H1 (cell line): ENCODE measurements around the gene NT5DC3. TPM values are rescaled to one million over a fixed set of nuclear protein-coding genes. Genes with fewer than 3 reads are reported as not detected.

ENCODE experiments used
- CEBPB ChIP-seq: IDR thresholded peaks from 2 replicates; pipeline ENCODE4 v1.6.1; 2012; ENCODE audit warnings: low read depth, low read length
- EP300 ChIP-seq, 2 experiments: IDR thresholded peaks; 1 replicate in 1 of 2; 2 replicates in 1 of 2; pipeline ENCODE4 v1.6.1; 2011 to 2012; ENCODE audit warnings: low read depth in 2 of 2, low read length in 2 of 2, mild to moderate bottlenecking in 2 of 2, borderline replicate concordance in 1 of 2, inconsistent platforms in 1 of 2, moderate library complexity in 1 of 2
- EZH2 ChIP-seq: fragments of 200-600 bp; sonication (generic); IDR thresholded peaks from 2 replicates; pipeline ENCODE4 v1.7.1; 2012; ENCODE audit warnings: low read depth, mild to moderate bottlenecking, moderate library complexity, low read length, inconsistent platforms; ENCODE audit not compliant: severe bottlenecking
- JUN ChIP-seq: IDR thresholded peaks from 2 replicates; pipeline ENCODE4 v1.6.1; 2011; ENCODE audit warnings: low read depth, mild to moderate bottlenecking, improper control_type of control experiment, low read length
- SP4 ChIP-seq: IDR thresholded peaks from 2 replicates; pipeline ENCODE4 v1.6.1; 2012; ENCODE audit warnings: low read length, inconsistent platforms
- SUZ12 ChIP-seq: fragments of 200-600 bp; sonication (generic); IDR thresholded peaks from 2 replicates; pipeline ENCODE4 v1.6.1; 2012; ENCODE audit warnings: mild to moderate bottlenecking, inconsistent platforms, low read length, moderate library complexity, mixed read lengths
- TEAD4 ChIP-seq: IDR thresholded peaks from 2 replicates; pipeline ENCODE4 v1.6.1; 2012; ENCODE audit warnings: low read depth, low read length, inconsistent platforms, mixed read lengths
- YY1 ChIP-seq: IDR thresholded peaks from 2 replicates; pipeline ENCODE4 v1.6.1; 2011; ENCODE audit warnings: low read depth, mild to moderate bottlenecking, low read length
- polyA plus RNA-seq, 7 experiments: library from polyadenylated mRNA; depleted of rRNA in 3 of 7; stranded (reverse) in 5 of 7; unstranded in 2 of 7; fragments of >200 nt in 5 of 7; fragments of 200-250 nt in 2 of 7; gene quantifications; 1 replicate in 5 of 7; 2 replicates in 1 of 7; 4 replicates in 1 of 7; pipeline versions ENCODE4 v1.2.1 to v1.2.3, GENCODE V29; 2011 to 2013; ENCODE audit warnings: missing spikeins in 2 of 7, mixed read lengths in 2 of 7
- total RNA-seq: library from RNA; stranded (reverse); fragmentation: NEBNext Ultra II Directional; extraction: Animal tissue kit (Norgen Biotek cat#: 25700); gene quantifications from 2 replicates; pipeline ENCODE4 v1.2.1, GENCODE V29; 2021
- TF ChIP-seq, protein P1 (sequence below): IDR thresholded peaks from 2 replicates; pipeline ENCODE4 v1.6.1; 2012; ENCODE audit warnings: inconsistent platforms
- TF ChIP-seq, protein P2 (sequence below): fragments of 300-600 bp; sonication (generic); IDR thresholded peaks from 2 replicates; pipeline ENCODE4 v1.7.1; 2012; ENCODE audit warnings: low read length, moderate library complexity, mild to moderate bottlenecking, inconsistent platforms; ENCODE audit not compliant: insufficient replicate concordance

The NT5DC3 gene
- total and polyA plus RNA-seq, 2 of the 8 experiments (the other 6 are each of a cell fraction or from before 2014, with no cell fraction given), result 5.4 to 14.8 TPM

DNA sequence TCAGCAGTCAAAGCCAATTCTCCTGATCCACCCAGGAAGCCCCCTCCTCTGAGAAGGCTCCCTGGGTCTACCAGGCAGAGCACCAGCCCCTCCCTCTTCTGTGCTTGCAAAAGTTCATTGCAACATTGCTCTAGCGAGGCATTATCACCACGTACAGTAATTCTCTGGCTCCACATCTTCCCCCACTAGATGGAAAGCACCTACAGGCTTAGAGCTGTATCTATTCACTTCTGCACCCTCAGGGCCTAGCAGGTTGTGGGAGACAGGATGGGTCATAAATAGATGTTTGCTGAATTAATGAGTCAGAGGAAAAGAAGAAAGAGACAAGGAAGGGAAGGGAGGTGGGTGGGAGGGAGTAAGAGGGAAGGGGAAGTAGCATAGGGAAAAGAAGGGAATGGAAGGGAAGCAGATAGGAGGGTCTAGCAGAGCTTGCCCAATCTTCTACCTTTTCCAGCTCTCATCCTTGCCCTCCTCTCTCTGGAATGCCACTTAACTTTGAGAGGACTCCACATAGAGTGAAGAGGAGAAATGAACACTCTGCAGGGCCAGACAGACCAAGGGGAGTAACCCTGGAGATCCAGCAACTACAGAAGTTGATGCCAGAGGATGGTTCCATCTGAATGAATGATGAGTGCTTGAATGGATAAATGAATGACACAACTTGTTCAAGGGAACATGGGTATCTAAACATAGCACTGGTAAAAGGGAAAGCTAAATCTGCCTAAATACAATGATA, 42.0 kb upstream of the NT5DC3 start (continued):
- no peak for TF ChIP-seq EP300 (IDR thresholded peaks at IDR 0.05; ENCODE audit: borderline replicate concordance in 1 of 2, low read depth in 2 of 2, low read length in 2 of 2)
- TF ChIP-seq JUN, result no peak
- TF ChIP-seq, protein P1, sequence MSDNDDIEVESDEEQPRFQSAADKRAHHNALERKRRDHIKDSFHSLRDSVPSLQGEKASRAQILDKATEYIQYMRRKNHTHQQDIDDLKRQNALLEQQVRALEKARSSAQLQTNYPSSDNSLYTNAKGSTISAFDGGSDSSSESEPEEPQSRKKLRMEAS, result no peak
- no peak for TF ChIP-seq SUZ12
- TF ChIP-seq TEAD4, result no peak
- no peak for TF ChIP-seq YY1
- no peak for TF ChIP-seq SP4
- no peak for TF ChIP-seq CEBPB
- TF ChIP-seq, protein P2, sequence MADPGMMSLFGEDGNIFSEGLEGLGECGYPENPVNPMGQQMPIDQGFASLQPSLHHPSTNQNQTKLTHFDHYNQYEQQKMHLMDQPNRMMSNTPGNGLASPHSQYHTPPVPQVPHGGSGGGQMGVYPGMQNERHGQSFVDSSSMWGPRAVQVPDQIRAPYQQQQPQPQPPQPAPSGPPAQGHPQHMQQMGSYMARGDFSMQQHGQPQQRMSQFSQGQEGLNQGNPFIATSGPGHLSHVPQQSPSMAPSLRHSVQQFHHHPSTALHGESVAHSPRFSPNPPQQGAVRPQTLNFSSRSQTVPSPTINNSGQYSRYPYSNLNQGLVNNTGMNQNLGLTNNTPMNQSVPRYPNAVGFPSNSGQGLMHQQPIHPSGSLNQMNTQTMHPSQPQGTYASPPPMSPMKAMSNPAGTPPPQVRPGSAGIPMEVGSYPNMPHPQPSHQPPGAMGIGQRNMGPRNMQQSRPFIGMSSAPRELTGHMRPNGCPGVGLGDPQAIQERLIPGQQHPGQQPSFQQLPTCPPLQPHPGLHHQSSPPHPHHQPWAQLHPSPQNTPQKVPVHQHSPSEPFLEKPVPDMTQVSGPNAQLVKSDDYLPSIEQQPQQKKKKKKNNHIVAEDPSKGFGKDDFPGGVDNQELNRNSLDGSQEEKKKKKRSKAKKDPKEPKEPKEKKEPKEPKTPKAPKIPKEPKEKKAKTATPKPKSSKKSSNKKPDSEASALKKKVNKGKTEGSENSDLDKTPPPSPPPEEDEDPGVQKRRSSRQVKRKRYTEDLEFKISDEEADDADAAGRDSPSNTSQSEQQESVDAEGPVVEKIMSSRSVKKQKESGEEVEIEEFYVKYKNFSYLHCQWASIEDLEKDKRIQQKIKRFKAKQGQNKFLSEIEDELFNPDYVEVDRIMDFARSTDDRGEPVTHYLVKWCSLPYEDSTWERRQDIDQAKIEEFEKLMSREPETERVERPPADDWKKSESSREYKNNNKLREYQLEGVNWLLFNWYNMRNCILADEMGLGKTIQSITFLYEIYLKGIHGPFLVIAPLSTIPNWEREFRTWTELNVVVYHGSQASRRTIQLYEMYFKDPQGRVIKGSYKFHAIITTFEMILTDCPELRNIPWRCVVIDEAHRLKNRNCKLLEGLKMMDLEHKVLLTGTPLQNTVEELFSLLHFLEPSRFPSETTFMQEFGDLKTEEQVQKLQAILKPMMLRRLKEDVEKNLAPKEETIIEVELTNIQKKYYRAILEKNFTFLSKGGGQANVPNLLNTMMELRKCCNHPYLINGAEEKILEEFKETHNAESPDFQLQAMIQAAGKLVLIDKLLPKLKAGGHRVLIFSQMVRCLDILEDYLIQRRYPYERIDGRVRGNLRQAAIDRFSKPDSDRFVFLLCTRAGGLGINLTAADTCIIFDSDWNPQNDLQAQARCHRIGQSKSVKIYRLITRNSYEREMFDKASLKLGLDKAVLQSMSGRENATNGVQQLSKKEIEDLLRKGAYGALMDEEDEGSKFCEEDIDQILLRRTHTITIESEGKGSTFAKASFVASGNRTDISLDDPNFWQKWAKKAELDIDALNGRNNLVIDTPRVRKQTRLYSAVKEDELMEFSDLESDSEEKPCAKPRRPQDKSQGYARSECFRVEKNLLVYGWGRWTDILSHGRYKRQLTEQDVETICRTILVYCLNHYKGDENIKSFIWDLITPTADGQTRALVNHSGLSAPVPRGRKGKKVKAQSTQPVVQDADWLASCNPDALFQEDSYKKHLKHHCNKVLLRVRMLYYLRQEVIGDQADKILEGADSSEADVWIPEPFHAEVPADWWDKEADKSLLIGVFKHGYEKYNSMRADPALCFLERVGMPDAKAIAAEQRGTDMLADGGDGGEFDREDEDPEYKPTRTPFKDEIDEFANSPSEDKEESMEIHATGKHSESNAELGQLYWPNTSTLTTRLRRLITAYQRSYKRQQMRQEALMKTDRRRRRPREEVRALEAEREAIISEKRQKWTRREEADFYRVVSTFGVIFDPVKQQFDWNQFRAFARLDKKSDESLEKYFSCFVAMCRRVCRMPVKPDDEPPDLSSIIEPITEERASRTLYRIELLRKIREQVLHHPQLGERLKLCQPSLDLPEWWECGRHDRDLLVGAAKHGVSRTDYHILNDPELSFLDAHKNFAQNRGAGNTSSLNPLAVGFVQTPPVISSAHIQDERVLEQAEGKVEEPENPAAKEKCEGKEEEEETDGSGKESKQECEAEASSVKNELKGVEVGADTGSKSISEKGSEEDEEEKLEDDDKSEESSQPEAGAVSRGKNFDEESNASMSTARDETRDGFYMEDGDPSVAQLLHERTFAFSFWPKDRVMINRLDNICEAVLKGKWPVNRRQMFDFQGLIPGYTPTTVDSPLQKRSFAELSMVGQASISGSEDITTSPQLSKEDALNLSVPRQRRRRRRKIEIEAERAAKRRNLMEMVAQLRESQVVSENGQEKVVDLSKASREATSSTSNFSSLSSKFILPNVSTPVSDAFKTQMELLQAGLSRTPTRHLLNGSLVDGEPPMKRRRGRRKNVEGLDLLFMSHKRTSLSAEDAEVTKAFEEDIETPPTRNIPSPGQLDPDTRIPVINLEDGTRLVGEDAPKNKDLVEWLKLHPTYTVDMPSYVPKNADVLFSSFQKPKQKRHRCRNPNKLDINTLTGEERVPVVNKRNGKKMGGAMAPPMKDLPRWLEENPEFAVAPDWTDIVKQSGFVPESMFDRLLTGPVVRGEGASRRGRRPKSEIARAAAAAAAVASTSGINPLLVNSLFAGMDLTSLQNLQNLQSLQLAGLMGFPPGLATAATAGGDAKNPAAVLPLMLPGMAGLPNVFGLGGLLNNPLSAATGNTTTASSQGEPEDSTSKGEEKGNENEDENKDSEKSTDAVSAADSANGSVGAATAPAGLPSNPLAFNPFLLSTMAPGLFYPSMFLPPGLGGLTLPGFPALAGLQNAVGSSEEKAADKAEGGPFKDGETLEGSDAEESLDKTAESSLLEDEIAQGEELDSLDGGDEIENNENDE, result no peak
- TF ChIP-seq EZH2, result no peak
